Testis (tissue), 3 donors: ENCODE results near the gene SLX9. TPM values are rescaled to one million over a fixed set of nuclear protein-coding genes. Genes with fewer than 3 reads are reported as not detected.

Experiments
- DNase-seq: peaks from one replicate; pipeline ENCODE4 v3.0.0-alpha.2; 2019
- H3K27ac ChIP-seq, 2 donors: fragments of 200-600 bp; sonication (generic); one replicate each; pipeline ENCODE4 v1.5.1; 2019
- H3K27me3 ChIP-seq: fragments of 200-600 bp; sonication (generic); one replicate; pipeline ENCODE4 v1.5.1; 2019
- H3K36me3 ChIP-seq: fragments of 200-600 bp; sonication (generic); one replicate; pipeline ENCODE4 v1.5.1; 2017; ENCODE audit warnings: low read depth; ENCODE audit errors: missing control alignments
- H3K4me1 ChIP-seq: fragments of 200-600 bp; sonication (generic); one replicate; pipeline ENCODE4 v1.5.1; 2019
- H3K4me3 ChIP-seq, 2 donors: fragments of 200-600 bp; sonication (generic); one replicate each; pipeline ENCODE4 v1.5.1; 2017 to 2019
- H3K9me3 ChIP-seq: fragments of 200-600 bp; sonication (generic); one replicate; pipeline ENCODE4 v1.5.1; 2017
- POLR2A ChIP-seq: fragments of 450-650 bp; IDR thresholded peaks from one replicate; pipeline ENCODE4 v1.6.1; 2017; ENCODE audit warnings: antibody characterized with exemption, mild to moderate bottlenecking, moderate library complexity
- WGBS, 2 donors: methylation state at CpG; one replicate each; pipeline ENCODE4 v1.1.5; 2018; 5-methylcytosine and 5-hydroxymethylcytosine counted together
- intact Hi-C: fragments of 100-400 bp; cut with DNase I; formaldehyde crosslinking; loops from one replicate; pipeline ENCODE4 v1.15.1; 2023; ENCODE audit warnings: low total_unique reads
- polyA plus RNA-seq: library from polyadenylated mRNA; stranded (reverse); fragments of 350-450 nt; fragmentation: Illumina TruSeq; extraction: RNeasy Lipid Tissue Mini Kit (QIAGEN cat#74804); gene quantifications from one replicate; pipeline ENCODE4 v1.2.3, GENCODE V29; 2014; ENCODE audit warnings: low read depth, low replicate concordance; ENCODE audit not compliant: insufficient read depth
- total RNA-seq, 2 donors: library from RNA; depleted of rRNA; stranded (reverse); fragments of >200 nt; gene quantifications; one replicate each; pipeline ENCODE4 v1.2.3, GENCODE V29; 2016
- TF ChIP-seq, protein P1 (sequence below), 3 experiments: fragments of 450-650 bp in 2 of 3; fragments of 200-600 bp in 1 of 3; sonication (generic) in 1 of 3; IDR thresholded peaks; one replicate each; pipeline ENCODE4 v1.5.1; 2016 to 2019; ENCODE audit warnings: antibody characterized with exemption in 3 of 3, mild to moderate bottlenecking in 2 of 3, moderate library complexity in 1 of 3

The SLX9 gene
- total and polyA plus RNA-seq, 3 donors from 2014 or later = 30.8 to 46.2 (median 31.9) TPM

- TF ChIP-seq, protein P1, sequence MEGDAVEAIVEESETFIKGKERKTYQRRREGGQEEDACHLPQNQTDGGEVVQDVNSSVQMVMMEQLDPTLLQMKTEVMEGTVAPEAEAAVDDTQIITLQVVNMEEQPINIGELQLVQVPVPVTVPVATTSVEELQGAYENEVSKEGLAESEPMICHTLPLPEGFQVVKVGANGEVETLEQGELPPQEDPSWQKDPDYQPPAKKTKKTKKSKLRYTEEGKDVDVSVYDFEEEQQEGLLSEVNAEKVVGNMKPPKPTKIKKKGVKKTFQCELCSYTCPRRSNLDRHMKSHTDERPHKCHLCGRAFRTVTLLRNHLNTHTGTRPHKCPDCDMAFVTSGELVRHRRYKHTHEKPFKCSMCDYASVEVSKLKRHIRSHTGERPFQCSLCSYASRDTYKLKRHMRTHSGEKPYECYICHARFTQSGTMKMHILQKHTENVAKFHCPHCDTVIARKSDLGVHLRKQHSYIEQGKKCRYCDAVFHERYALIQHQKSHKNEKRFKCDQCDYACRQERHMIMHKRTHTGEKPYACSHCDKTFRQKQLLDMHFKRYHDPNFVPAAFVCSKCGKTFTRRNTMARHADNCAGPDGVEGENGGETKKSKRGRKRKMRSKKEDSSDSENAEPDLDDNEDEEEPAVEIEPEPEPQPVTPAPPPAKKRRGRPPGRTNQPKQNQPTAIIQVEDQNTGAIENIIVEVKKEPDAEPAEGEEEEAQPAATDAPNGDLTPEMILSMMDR (IDR thresholded peaks at IDR 0.05) = peak in 1 of 3 experiments; percentile 45
- no peak for TF ChIP-seq POLR2A
- Histone ChIP-seq H3K4me3 (peak overlapping the region; percentile 37 to 41), H3K36me3 (no peaks in the 10 kb centered on the region), H3K27ac (no peak overlapping the region), H3K4me1 (peaks cover 23% of the 10 kb centered on the region), H3K27me3 (no peaks in the 10 kb centered on the region), H3K9me3 (no peaks in the 10 kb centered on the region)
- intact Hi-C loops = loop anchor here (10.0 kb wide), 1 partner anchor 118 kb away; the partner anchor contains the start of gene SUMO3
- WGBS, 2 donors = 2 to 17% methylated on average over 6 to 55 of the region's 68 CpGs
- peak; percentile 45 for DNase-seq
Observed at GRCh38 chr21:44932408-44933181, 7.2 kb upstream of the SLX9 start.

DNA sequence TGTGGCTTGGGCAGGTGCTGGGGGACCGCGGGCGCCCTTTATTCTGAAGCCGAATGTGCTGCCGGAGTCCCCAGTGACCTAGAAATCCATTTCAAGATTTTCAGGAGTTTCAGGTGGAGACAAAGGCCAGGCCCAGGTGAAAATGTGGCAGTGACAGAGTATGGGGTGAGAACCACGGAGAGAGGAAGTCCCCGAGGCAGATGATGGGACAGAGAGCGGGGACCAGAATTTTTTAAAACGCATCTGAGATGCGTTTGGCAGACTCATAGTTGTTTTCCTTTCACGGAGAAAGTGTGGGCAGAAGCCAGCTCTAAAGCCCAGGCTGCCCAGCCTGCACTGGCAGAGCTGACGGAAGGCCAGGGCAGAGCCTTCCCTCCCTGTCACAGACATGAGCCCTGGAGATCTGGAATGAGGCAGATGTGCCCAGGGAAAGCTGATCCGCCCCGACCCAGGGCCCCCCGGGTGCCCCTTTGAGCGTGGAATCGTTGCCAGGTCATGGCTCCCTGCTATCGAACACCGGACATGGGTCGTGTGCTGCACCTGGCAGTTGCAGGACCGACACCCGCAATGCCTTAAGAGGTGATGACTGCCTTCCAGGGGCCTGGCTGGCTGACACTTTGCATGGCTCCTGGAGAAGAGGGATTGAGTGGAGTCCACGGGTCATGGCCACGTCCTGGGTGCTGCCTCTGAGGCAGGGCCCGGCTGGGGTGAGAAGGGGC is 6.5 kb upstream of the SLX9 start:
- 48 to 77% methylated on average over 12 to 25 of the region's 25 CpGs for WGBS, 2 donors
- no peaks in the 10 kb centered on the region for H3K9me3 ChIP-seq
- H3K36me3 ChIP-seq = no peaks in the 10 kb centered on the region
- no peak overlapping the region for H3K27ac ChIP-seq
- DNase-seq = no peak
- H3K4me3 ChIP-seq = no peak overlapping the region
- no peak for TF ChIP-seq POLR2A
- TF ChIP-seq, protein P1 (IDR thresholded peaks at IDR 0.05) = no peak
- no peaks in the 10 kb centered on the region for H3K27me3 ChIP-seq
- H3K4me1 ChIP-seq = peaks cover 23% of the 10 kb centered on the region
- intact Hi-C loops = loop anchor here (10.0 kb wide), 1 partner anchor 119 kb away; the partner anchor contains the start of gene SUMO3

- H3K4me1 ChIP-seq = peaks cover 23% of the 10 kb centered on the region
- no peak for DNase-seq
- H3K27me3 ChIP-seq = no peaks in the 10 kb centered on the region
- no peaks in the 10 kb centered on the region for H3K9me3 ChIP-seq
- no peaks in the 10 kb centered on the region for H3K36me3 ChIP-seq
- no peak overlapping the region for H3K27ac ChIP-seq
- intact Hi-C loops = loop anchor here (10.0 kb wide), 1 partner anchor 119 kb away; the partner anchor contains the start of gene SUMO3
- H3K4me3 ChIP-seq = no peak overlapping the region
- WGBS, 2 donors = 92 to 95% methylated on average over 3 to 6 of the region's 6 CpGs
- TF ChIP-seq, protein P1 (IDR thresholded peaks at IDR 0.05) = no peak
- TF ChIP-seq POLR2A = no peak
Observed at GRCh38 chr21:44933918-44934260, 5.9 kb upstream of the SLX9 start.

GRCh38 chr21:44934276-44934675 is 5.6 kb upstream of the SLX9 start:
- WGBS, 2 donors = 98 to 99% methylated on average over 6 of the region's 6 CpGs
- Histone ChIP-seq H3K36me3 (no peaks in the 10 kb centered on the region), H3K27ac (no peak overlapping the region), H3K27me3 (no peaks in the 10 kb centered on the region), H3K9me3 (no peaks in the 10 kb centered on the region), H3K4me1 (peaks cover 23% of the 10 kb centered on the region), H3K4me3 (no peak overlapping the region)
- DNase-seq = no peak
- no peak for TF ChIP-seq POLR2A
- TF ChIP-seq, protein P1 (IDR thresholded peaks at IDR 0.05) = no peak
- intact Hi-C loops = loop anchor here (10.0 kb wide), 1 partner anchor 119 kb away; the partner anchor contains the start of gene SUMO3
